GM13977 (cell line): ENCODE data around the gene FGF18.

Experiments
- DNase-seq: peaks from one replicate; pipeline ENCODE4 v3.0.0; 2012; ENCODE audit warnings: low spot score
- in situ Hi-C: fragments of 300-500 bp; cut with MboI; formaldehyde crosslinking; loops from one replicate; pipeline ENCODE4 v1.12.0; 2022; ENCODE audit warnings: low sequenced_read_pairs, low pct_unique_long_range_greater_than_20kb, mixed read lengths, inconsistent platforms; ENCODE audit not compliant: unreplicated experiment
- TF ChIP-seq, protein P1 (sequence below): IDR thresholded peaks from 2 replicates; pipeline ENCODE4 v1.5.1; 2012; ENCODE audit warnings: mild to moderate bottlenecking, control low read depth; ENCODE audit not compliant: insufficient read depth; ENCODE audit errors: extremely low read depth, missing control alignments

Gene FGF18

DNA sequence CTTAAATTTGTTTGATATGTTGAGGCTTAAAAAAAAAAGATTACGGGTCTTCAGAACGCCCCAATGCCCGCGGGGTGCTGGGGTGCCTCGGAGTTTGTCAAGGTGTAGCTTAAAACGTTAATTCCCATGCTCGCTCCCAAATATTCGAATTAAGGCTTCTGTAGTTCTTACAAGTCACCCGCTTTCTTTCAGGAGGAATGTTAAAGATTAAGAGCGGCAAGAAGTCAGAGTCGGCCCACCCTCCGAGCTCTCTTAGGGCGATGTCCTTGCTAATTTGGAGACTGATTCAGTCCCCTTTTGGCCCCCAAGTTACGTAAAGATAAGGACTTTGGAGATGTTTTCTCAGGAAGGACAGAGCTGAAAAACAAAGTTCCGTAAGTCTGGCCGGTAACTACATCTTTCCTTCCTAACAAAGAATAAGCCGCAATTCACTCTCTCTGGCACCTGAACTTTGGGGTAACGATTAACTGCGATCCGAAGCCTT is 32.5 kb upstream of the FGF18 start:
- in situ Hi-C loops = no loop called here
- peak; percentile 30 for DNase-seq
- TF ChIP-seq, protein P1, sequence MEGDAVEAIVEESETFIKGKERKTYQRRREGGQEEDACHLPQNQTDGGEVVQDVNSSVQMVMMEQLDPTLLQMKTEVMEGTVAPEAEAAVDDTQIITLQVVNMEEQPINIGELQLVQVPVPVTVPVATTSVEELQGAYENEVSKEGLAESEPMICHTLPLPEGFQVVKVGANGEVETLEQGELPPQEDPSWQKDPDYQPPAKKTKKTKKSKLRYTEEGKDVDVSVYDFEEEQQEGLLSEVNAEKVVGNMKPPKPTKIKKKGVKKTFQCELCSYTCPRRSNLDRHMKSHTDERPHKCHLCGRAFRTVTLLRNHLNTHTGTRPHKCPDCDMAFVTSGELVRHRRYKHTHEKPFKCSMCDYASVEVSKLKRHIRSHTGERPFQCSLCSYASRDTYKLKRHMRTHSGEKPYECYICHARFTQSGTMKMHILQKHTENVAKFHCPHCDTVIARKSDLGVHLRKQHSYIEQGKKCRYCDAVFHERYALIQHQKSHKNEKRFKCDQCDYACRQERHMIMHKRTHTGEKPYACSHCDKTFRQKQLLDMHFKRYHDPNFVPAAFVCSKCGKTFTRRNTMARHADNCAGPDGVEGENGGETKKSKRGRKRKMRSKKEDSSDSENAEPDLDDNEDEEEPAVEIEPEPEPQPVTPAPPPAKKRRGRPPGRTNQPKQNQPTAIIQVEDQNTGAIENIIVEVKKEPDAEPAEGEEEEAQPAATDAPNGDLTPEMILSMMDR = no peak

DNA sequence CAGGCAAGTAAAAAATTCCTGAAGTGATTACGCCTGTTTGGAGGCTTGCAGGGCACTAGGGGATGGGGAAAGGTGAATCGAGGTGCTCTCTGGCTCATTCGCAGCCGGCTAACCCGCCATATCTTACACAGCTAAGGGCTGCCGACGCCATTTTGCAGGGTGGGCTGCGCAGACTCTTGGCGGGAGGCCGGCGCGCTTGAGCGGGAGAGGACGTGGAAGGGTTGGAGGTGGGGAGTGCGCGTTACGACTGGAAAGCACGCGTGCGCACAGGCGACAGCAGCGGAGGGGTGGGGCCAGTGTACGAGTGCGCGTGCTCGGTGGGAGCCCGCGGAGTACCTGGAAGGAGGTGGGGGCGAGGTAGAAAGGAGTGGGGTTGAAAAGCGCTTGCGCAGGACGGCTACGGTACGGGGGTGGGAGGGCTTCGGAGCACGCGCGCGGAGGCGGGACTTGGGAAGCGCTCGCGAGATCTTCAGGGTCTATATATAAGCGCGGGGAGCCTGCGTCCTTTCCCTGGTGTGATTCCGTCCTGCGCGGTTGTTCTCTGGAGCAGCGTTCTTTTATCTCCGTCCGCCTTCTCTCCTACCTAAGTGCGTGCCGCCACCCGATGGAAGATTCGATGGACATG is 32.0 kb upstream of the FGF18 start, which contains the start of gene NPM1:
TSS of gene NPM1 (plus strand) at position 505 of the 625 bp plus-strand sequence. CDS start at position 605, 100 bp downstream.
- peak; percentile 99 for DNase-seq
- TF ChIP-seq, protein P1 = no peak
- in situ Hi-C loops = no loop called here

DNA sequence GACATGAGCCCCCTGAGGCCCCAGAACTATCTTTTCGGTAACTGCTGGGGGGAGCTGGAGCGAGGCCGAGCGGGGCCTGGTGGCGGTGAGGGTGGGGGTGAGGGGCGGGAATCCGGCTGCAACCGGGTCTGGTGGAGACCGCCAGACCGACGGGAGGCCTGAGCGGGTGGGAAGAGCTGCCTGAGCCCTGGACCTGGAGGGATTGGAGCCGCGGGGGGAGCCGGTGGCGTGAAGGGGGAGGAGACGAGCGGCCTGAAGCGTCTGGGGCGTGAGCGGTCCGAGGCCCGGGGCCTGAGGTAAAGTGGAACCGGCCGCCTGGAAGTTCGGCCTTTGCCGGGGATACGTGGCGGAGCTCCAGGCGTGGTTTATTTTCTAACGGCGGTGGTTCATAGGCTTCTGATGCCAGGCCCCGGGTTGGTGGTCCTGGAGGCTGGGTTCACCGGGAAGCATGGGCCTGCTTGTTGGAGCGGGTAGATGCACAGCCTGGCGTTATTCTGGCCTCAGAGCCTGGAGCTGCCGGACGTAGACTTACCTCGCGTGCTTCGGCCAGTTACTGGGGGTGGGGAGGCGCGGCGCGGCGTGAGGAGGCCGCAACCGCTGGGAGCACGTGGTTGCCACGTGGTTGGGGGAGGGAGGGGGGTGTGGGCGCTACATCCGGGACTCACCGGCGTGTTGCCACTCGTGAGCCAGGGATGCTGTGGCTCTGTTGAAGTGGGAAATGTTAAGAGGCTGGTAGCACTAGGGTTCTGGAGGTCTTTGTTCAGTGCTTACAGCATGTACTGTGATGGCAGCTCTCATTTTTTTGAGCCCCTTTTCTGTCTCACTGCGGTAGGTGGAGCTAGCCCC is 31.3 kb upstream of the FGF18 start:
- peak; percentile 70 for DNase-seq
- TF ChIP-seq, protein P1 = no peak
- in situ Hi-C loops = no loop called here

DNA sequence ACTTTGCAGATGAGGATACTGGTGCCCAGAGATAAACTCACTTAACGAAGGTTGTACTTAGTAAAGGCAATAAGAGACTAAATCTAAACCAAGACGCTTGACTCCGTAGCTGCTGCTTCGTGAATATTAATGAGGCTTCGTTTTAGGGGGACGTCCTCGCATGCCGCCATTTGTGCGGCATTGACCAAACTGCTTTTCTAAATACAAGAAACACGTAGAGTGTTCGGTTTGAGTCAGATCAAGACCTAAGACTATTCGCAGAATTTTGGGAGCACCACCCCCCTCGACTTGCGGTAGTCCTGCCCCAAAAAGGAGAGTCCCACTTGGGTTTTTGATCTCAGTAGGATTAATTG is 30.7 kb upstream of the FGF18 start:
- DNase-seq = peak; percentile 30
- TF ChIP-seq, protein P1 = no peak
- in situ Hi-C loops = no loop called here

DNA sequence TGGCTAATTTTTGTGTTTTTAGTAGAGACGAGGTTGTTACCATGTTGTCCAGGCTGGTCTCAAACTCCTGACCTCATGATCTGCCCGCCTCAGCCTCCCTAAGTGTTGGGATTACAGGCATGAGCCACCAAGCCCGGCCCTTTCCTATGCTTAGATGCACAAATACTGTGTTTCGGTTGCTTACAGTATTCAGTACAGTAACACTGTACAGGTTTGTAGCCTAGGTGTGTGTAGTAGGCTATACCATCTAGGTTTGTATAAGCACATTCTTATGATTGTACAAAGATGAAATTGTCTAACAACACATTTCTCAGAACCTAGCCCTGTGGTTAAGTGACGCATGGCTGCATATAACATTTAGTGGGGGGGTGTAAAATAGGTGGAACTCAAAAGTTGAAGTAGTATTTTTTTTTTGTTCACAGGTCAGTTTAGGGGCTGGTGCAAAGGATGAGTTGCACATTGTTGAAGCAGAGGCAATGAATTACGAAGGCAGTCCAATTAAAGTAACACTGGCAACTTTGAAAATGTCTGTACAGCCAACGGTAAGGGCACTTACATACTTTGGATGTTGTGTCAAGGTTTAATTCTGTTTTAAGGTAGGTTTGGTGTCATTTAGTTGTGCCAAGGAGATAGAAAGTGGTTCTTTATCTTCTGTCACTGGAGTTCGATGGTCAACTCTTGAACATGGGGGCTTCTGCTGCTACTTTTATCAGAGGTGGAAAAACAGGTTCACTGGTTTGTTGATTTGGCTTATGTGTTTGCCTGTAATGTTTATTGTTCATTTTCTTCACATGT is 28.4 kb upstream of the FGF18 start:
- TF ChIP-seq, protein P1 = no peak
- in situ Hi-C loops = no loop called here
- no peak for DNase-seq

DNA sequence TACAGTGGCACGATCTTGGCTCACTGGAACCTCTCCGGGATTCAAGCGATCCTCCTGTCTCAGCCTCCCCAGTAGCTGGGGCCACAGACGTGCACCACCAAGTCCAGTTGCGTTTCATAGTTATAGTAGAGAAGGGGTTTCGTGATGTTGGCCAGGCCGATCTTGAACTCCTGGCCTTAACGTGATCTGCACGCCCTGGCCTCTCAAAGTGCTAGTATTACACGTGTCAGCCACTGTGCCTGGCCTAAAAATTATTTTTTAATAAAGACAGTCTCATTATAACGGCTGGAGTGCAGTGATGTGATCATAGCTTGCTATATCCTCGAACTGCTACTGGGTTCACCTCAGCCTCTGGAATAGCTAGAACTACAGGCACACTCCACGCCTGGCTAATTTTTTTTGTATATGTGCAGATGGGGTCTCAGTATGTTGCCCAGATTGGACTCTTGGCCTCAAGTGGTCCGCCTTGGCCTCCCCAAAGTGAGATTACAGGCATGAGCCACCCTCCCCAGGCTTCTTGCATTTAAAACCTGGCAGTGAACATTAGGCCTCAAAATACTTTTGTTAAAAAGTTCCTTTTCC is 27.4 kb upstream of the FGF18 start:
- TF ChIP-seq, protein P1 = no peak
- in situ Hi-C loops = no loop called here
- DNase-seq = no peak
